ENCODE data around the gene FAM167B. TPM values are rescaled to one million over a fixed set of nuclear protein-coding genes. Genes with fewer than 3 reads are reported as not detected.
"Not testable (repeated sequence)": the region's sequence is repeated elsewhere in the genome, so short reads cannot be mapped to it uniquely, and the experiment has no call there.

Gene FAM167B
- total and polyA plus RNA-seq, 9 donors: 1.5 to 7.8 (median 3.2) TPM; not detected in 1

GRCh38 chr1:32250893-32251716 lies 4.1 kb downstream of the FAM167B start, which contains the start of gene LCK:
Gene LCK (plus strand): TSS chr1:32251265. CDS start chr1:32274330, 23,065 bp downstream.
- Histone ChIP-seq H3K4me1 (ENCODE audit: insufficient read depth) (peaks cover 12% of the 10 kb centered on the region), H3K27ac (no peak within 1 kb of the TSS), H3K36me3 (no peaks in the 10 kb centered on the region), H3K27me3 (no peaks in the 10 kb centered on the region), H3K9me3 (no peaks in the 10 kb centered on the region), H3K4me3 (no peak within 1 kb of the TSS)
- WGBS, 3 donors: 66 to 77% (median 76%) methylated on average over 25 of the region's 25 CpGs
- DNase-seq: no peak
- no peak for TF ChIP-seq EP300 (IDR thresholded peaks at IDR 0.05)
- no peak for TF ChIP-seq POLR2A (IDR thresholded peaks at IDR 0.05)
- intact Hi-C loops (cut with DNase I): no loop called here

DNA sequence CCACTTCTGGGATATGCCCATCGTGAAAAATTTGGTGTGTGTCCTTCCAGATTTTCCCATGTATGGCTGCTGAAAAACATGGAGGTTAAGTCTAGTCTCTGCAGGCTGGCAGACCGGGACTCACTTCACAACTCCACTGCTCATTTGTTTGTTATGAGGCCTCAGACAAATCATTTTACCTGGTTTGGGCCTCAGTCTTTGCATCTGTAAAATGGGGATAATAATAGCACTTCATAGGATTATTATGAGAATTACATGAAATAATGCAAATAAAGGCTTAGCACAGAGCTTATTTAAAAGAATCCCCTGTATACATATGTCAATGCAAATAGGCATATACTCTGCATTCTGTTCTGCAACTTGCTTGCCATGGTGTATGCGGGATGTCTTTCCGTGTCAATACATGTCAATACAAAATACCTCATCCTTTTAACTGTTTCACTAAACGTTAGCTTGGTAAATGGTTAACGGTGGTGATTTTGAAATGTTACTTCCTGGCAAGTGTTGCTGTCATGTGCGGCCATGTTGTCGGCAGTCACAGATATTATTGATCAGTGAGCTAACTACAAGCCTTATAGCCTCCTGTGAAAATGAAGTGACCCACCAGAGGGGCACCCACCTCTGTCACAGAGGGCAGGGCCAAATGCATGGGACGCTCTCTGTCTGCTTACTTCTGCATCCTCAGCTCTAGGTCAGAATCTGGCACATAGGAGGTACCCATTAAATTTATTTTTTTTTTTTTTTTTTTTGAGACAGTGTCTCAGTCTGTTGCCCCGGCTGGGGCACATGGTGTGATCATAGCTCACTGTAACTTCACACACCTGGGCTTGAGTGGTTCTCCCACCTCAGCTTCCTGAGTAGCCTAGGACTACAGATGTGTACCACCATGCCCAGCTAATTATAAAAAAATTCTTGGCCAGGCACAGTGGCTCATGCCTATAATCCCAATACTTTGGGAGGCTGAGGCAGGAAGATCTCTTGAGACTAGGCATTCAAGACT lies 8.3 kb downstream of the FAM167B start:
- Histone ChIP-seq H3K27ac (no peak overlapping the region), H3K36me3 (no peaks in the 10 kb centered on the region), H3K4me1 (ENCODE audit: insufficient read depth) (peaks cover 1% of the 10 kb centered on the region), H3K27me3 (no peaks in the 10 kb centered on the region), H3K4me3 (no peak overlapping the region), H3K9me3 (no peaks in the 10 kb centered on the region)
- no peak for DNase-seq
- TF ChIP-seq, protein P1, sequence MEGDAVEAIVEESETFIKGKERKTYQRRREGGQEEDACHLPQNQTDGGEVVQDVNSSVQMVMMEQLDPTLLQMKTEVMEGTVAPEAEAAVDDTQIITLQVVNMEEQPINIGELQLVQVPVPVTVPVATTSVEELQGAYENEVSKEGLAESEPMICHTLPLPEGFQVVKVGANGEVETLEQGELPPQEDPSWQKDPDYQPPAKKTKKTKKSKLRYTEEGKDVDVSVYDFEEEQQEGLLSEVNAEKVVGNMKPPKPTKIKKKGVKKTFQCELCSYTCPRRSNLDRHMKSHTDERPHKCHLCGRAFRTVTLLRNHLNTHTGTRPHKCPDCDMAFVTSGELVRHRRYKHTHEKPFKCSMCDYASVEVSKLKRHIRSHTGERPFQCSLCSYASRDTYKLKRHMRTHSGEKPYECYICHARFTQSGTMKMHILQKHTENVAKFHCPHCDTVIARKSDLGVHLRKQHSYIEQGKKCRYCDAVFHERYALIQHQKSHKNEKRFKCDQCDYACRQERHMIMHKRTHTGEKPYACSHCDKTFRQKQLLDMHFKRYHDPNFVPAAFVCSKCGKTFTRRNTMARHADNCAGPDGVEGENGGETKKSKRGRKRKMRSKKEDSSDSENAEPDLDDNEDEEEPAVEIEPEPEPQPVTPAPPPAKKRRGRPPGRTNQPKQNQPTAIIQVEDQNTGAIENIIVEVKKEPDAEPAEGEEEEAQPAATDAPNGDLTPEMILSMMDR (IDR thresholded peaks at IDR 0.05): no peak
- TF ChIP-seq EP300 (IDR thresholded peaks at IDR 0.05): no peak
- TF ChIP-seq POLR2A (IDR thresholded peaks at IDR 0.05): no peak
- 82 to 86% (median 83%) methylated on average over 10 of the region's 10 CpGs for WGBS, 3 donors
- intact Hi-C loops (cut with DNase I): no loop called here

DNA sequence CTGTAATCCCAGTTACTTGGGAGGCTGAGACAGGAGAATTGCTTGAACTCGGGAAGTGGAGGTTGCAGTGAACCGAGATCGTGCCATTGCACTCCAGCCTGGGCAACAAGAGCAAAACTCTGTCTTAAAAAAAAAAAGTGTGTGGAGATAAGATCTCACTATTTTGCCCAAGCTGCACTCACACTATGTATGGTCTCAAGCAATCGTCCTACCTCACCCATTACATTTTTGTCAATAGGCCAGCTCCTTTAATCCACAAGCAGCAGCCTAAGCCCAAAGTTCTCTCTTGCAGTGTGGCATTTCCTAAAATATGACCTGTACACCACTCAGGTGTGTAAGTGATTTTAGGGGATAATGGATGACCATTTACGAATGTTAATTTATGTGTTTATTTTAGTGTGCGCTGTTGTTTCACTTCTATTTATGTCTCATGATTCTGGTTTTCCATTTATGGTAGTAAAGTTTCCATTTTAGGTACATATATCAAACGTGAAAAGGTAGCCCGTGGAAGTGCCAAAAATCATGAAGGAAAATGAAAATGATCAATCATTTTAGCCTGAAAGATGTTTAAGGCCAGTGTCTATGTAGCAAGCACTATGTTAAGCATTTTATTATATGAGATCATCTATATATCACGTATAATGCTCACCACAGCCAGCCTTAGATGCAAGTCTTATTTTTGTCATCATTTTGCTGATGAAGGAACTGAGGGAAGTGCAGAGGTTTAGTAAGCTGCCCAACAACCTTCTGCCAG lies 9.6 kb downstream of the FAM167B start:
- H3K27ac ChIP-seq: no peak overlapping the region
- no peak overlapping the region for H3K4me3 ChIP-seq
- DNase-seq: no peak
- intact Hi-C loops (cut with DNase I): no loop called here
- no peaks in the 10 kb centered on the region for H3K9me3 ChIP-seq
- no peaks in the 10 kb centered on the region for H3K27me3 ChIP-seq
- WGBS, 3 donors: 78 to 81% (median 80%) methylated on average over 9 of the region's 9 CpGs
- H3K4me1 ChIP-seq (ENCODE audit: insufficient read depth): no peaks in the 10 kb centered on the region
- TF ChIP-seq POLR2A (IDR thresholded peaks at IDR 0.05) (no peak), EP300 (IDR thresholded peaks at IDR 0.05) (no peak)
- TF ChIP-seq, protein P1 (IDR thresholded peaks at IDR 0.05): no peak
- no peaks in the 10 kb centered on the region for H3K36me3 ChIP-seq

GRCh38 chr1:32257227-32257508 lies 10.1 kb downstream of the FAM167B start:
- DNase-seq: no peak
- H3K4me3 ChIP-seq: no peak overlapping the region
- TF ChIP-seq, protein P1 (IDR thresholded peaks at IDR 0.05): no peak
- TF ChIP-seq EP300 (IDR thresholded peaks at IDR 0.05): no peak
- no peak overlapping the region for H3K27ac ChIP-seq
- no peaks in the 10 kb centered on the region for H3K9me3 ChIP-seq
- H3K4me1 ChIP-seq (ENCODE audit: insufficient read depth): no peaks in the 10 kb centered on the region
- no peaks in the 10 kb centered on the region for H3K36me3 ChIP-seq
- intact Hi-C loops (cut with DNase I): no loop called here
- no peaks in the 10 kb centered on the region for H3K27me3 ChIP-seq
- 80 to 90% (median 89%) methylated on average over 6 of the region's 6 CpGs for WGBS, 3 donors

GRCh38 chr1:32263236-32263593 lies 16.2 kb downstream of the FAM167B start:
- H3K27ac ChIP-seq; H3K4me3 ChIP-seq; DNase-seq; H3K4me1 ChIP-seq (ENCODE audit: insufficient read depth); H3K27me3 ChIP-seq; H3K36me3 ChIP-seq; intact Hi-C loops (cut with DNase I); H3K9me3 ChIP-seq: not testable (repeated sequence)
- 95 to 97% (median 96%) methylated on average over 4 of the region's 4 CpGs for WGBS, 3 donors

All from ovary (tissue), 9 donors.